GM19455 (cell line): ENCODE data around the gene PROX2.

ENCODE experiments used
- ATAC-seq: cut with Tn5 transposase; IDR thresholded peaks from one replicate; pipeline ENCODE4 v1.9.1; 2021; ENCODE audit not compliant: unreplicated experiment

The PROX2 gene

DNA sequence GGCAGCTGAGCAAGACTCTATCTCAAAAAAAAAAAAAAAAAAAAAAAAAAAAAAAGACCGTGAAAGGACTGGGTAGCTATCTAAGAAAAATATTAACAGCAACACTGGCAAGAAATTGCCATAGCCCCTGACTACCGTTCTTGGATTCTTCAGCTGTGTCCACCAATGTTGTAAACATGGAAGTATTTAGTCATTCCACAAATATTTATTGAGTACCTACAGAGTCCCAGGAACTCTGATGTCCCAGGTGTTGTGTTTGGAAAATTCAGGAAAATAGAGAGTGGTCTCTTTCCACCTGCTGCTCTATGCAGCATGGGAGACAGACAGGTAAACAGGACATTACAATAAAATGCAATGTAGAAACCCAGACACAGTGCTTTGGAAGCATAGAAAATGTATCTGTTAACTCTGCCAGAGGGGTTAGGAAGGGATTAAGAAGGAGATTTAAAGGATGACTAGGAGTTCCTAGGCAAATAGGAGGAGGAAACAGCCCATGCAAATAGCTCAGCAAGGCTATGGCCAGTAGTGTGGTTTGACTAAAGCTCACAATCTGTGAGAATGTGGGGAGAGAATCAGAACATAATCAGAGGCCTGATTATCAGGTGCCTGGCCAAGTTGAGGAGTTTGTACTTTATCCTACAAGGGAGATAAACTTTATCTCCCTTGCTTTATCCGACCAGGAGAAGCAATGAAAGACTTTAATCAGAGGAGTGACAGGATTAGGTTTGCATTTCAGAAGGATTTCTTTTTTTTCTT, 3.7 kb upstream of the PROX2 start:
- no peak for ATAC-seq

DNA sequence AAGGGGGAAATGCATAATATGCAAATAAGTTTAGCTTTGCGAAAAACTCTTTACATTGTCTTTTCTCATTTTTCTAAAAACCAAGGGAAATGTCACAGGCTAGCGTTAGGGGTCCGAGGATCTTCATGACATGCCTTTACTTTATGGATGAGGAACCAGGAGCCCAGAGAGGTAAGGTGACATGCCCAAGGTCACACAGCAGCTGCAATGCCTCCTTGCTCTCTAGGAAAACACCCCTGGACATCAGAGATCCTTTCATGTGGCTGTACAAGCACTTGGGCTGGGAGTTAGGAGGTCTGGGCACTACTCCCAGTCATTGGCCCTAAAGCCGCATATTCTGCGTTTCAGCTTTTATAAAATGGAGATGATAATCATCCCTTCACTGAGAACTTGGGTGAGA, 741 bp downstream of the PROX2 start:
- ATAC-seq, result no peak

DNA sequence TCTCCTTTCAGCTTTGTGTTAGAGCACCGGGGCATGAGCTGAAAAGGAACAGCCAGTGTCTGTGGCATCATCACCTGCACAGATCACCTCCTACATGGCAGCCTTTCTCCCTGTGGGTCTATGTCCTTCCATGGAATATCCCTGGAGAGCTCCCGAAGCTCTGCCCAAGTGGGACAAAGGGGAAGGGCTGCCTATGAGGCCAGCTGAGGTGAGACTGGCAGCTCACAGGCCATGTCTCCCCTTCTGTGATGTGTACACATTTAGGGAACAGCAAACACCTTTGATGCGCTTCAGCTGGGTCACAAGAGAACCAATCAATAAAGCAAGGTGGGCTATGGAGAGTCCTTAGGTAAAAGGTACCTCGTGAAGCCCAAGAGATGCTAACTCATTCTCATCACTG, 4.1 kb downstream of the PROX2 start:
- no peak for ATAC-seq

DNA sequence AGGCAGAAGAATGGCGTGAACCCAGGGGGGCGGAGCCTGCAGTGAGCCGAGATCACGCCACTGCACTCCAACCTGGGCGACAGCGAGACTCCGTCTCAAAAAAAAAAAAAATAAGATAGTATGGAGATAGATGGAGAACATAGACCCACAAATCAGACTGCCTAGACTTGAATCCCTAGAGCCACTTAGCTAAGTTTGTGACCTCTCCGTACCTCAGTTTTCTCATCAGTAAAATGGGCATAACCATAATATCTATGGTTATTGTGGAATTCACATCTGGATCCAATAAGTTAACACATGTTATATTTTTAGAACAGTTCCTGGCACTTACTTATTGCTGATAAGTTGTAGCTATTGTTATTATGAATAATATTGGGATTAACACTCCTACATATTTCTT, 7.2 kb downstream of the PROX2 start:
- ATAC-seq, result no peak

DNA sequence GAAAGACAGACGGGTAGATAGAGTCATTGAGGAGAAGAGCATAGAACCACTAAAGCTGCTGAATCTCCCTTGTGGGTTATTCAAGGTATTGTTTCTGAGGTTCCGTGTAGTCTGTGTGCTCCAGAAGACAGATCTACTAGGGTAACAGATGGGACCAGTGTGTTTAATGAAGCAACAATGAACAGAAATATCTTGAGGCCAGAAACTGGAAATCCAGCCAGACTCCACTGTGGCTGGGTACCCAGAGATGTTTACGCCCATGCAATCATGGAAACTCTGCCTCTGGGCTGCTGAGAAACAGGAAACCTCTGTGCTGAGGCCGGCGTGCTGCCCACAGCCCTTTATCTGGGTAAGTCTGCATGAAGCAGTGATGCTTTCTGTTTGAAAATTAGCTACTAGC, 8.3 kb downstream of the PROX2 start:
- no peak for ATAC-seq

DNA sequence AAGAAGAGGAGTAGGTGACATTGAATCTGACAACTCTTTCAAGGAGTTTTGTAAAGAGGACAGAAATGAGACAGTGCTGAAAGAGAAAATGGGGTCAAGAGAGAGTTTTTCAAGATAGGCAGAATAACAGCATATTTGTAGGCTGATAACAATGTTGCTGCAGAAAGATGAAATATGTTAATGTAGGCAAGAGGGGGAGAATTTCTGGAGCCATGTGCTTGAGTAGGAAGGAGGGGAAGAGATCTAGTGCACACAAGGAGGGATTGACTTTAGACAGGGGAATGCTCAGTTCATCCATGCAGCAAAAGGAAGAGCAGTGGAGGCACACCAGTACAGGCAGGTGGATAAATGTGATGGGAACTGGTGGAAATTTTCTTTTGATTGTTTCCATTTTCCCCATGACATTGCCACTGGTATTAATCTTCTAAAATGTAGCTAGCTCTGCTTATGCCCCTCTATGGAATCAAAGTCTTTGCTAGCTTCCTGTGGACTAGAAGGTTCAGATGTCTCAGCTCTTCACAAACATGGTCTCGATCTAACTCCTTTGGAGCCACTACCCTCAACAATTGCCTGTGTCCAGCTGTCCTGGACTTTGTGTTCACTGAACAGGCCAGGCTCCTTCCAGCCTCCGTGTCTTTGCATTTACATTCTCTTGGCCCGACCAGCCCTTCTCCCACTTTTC, 9.1 kb downstream of the PROX2 start:
- no peak for ATAC-seq

DNA sequence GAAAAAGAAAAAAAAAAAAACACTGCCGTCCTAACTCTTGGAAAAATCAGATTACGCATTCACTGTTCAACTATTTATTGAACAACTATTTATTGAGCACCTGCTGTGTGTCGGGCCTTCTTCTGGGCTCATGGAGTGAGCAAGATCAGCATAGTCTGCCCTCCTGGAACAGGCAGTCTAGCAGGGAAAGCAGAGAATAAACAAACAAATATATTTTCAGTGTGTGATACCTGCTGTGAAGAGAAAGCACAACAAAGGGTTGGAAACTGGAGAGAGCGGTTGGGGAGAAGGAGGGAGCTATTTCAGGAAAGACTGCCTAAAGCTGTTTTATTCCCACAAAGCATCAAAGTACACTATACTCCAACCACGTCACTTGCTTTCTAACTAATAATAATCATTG, 10.8 kb downstream of the PROX2 start:
- ATAC-seq, result no peak

DNA sequence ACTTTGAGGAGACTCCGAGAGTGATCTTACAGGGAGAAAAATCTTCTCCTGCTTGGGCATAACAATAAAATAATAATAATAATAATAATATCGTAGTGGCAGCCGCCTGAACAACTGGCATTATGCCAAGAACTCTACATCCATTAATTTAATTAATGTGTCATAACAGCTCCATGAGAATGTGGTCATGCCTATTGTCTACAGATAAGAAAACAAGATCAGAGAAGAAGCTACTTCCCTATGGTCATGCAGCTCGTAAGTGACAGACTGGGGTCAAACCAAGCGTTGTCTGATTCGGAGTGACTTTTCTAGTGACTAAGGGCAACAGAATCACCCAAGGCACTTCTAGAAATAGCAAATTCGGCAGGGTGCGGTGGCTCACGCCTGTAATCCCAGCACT, 11.7 kb downstream of the PROX2 start:
- no peak for ATAC-seq

DNA sequence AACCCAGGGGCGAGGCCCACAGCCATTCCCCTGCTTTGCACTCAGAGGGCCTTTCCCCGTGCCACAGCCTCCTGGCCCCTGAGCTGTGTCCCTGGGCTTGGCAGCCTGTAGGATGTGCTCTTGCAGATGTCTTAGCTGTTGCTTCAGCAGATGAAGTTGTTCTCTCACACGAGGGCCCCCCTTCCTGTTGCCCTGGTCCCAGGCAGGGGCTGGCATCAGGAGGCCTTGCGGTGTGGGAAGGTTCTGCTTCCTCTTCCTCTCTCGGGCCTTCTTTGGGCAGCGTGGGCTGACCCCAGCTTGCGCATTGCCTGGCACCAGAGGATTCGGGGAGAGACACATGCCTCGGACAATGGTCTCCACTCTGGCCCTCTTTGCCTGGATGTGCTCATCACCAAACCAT, 12.7 kb downstream of the PROX2 start:
- no peak for ATAC-seq

DNA sequence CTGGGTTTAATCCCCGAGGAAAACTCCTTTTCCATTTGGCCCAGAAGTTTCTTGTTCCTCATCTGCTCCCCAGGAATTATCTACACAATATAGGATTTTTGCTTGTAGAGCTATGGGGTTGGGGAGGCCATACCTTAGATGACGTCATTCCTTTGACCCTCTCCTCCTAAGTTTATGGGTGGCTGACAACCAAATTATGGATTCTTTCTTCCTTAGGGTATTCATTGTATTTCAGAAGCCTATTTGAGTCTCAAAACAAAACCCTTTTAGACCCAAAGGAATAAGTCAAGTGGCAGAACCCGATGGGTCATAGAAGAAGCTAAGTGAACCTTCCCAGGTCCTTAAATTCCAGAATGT, 14.2 kb downstream of the PROX2 start:
- no peak for ATAC-seq

DNA sequence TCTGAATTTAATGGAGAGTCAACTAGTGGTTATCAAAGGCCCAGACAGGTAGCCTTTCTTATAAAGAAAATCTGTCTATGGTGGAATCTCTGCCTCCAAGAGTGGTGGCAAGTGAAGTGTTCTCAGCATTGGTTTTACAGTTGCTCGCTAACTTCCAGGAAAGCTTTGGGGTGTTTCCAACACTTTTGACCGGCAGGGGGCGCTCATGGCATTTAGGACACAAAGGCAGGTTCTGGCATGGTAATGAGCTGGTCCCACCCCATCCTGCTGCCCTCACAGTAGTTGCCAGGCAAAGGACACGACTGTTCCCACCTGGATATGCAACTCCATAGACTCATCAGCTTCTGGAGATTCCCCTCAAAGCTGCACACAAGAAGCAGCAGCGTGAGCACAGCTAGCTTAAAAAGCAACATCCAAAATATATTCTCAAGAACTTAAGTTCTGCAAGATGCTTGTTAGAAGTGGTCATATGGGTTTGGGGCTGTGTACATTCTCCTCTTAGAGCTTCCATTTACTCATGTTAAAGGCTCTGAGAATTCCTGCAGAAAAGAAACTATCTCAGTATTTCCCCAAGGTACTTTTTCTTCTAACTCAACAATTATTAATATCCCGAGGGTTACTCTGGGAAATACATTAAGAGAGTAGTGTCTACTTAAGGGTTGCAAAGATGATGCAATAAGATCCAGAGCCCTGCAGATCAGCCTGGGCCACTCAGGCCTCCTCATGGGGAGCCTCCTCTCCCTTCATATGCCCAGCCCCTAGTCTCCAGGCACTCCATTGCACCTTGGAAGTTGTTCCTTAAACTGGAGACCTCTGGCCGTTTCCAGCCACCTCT, 14.8 kb downstream of the PROX2 start:
- no peak for ATAC-seq

DNA sequence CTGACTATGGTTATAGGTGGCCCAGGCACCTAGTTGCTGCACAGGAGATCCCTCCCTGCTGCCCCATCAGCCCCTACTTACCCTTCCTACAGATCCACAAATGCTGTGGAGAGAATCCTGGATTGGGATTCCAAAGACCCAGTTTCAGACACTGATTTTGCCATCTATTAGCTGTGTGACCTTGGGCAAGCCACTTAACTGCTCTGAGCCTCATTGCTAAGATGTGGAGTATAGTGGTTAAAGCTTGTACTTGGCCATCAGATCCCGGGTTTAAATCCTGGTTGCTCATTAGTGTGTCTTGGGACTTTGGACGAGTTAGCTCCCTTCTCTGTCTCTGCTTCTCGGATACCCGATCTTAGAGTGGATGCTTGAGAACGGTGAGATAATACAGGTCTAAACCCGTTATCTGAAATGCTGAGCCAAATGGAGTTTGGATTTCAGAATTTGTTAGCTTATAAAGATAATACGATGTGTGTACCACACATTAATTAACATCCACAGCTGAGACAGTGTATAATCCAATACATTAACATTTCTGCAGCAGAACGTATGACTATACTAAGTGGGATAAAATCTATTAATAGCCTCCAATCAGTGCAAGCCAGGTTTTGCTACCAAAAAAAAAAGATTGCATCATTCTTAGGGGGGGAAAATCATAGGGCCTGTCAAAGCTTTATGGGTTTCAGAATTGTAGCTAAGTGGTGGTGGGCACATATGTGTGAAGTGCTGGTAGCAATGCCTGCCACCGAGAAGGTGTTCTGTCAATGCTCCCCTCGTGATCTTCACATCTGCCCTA, 16.0 kb downstream of the PROX2 start:
- ATAC-seq, result no peak

DNA sequence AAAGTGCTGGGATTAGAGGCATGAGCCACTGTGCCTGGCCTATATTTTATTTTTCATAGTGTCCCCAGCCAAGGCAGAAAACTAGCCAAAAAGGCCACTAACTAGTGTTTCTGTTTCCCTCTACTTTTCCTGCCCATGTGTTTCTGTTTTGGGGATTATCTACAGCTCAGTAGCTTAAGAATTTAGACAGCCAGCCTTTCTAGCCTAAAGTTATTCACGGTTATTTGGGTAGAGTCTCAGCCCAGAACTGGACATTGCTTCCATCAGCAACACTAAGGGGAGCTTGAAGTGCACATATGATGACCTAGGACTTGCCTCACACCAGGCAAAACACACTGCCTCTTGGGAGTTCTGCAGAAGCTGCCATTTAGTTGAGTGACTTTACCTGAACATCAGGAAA, 17.9 kb downstream of the PROX2 start:
- no peak for ATAC-seq

DNA sequence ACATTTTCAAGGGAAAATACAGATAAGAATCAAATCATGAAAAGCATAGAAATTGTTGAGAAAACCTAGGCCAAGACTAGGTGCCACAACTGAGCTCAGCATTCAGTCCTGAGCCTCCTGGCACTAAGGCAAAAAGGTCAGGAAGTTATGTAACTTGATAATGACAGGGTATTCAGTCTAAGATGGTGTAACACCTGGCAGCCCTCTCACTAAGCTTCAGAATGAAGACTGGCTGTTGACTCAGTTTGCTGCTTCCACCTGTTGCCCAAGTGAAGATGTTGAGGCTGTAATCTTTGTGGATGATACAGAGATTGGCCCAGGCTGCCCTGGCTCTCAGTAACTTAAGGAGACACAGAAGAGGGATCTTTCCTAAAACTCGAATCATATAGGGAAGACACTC, 19.6 kb downstream of the PROX2 start:
- no peak for ATAC-seq

DNA sequence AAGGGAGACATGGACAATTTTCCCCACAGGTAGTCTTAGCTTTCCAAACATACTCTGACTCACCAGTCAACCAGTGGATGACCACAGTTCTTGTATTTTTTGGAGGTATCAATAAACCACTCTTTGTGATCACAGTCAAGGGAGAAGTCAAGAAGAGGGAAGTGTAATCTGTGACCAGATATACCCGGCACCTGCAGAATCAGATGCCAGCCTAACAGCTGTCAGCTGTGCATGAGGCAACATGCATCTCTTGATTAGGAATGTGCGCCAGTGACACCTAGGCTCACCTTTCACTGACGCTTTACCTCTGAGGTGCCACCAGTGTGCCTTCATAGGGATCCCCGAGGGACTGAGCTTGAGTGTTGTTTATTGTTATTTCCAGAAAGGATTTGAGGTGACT, 20.0 kb downstream of the PROX2 start:
- ATAC-seq, result no peak

DNA sequence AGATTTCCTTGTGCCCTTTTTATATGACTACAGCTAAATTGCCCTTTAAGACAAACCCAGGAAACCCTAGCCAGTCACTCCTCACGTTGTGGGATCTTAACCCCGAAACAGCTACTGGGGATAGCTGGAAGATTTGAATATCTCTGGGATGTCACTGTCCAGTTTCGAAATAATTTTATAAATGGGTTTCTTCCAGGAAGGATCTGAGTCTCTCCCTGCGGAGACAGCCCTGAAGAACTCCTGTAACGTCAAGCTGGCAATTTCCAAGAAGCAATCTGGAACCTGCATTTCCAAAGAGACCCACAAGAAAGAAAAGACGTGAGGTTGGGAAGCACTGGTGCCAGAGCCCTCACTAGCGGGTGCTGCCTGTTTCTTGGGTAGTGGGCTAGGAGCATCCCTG, 20.9 kb downstream of the PROX2 start:
- ATAC-seq, result no peak

DNA sequence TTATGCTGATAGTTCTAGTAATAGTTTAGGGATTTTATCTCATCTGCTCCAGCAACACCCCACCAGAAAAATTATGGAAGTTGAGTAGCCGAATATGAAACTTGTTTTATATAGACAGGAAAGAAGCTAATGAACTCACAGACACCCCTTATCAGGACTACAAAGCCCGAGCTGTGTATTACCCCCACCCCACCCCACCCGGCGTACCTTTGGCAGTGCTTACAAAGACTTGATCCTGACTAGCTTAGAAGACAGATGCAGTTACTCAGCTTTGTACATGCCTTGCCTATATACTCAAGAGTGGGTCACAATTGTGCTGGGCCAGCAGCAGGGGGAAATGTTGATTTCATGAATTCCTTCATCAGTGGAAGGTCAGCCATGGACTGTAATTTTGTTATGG, 22.4 kb downstream of the PROX2 start:
- ATAC-seq, result no peak

DNA sequence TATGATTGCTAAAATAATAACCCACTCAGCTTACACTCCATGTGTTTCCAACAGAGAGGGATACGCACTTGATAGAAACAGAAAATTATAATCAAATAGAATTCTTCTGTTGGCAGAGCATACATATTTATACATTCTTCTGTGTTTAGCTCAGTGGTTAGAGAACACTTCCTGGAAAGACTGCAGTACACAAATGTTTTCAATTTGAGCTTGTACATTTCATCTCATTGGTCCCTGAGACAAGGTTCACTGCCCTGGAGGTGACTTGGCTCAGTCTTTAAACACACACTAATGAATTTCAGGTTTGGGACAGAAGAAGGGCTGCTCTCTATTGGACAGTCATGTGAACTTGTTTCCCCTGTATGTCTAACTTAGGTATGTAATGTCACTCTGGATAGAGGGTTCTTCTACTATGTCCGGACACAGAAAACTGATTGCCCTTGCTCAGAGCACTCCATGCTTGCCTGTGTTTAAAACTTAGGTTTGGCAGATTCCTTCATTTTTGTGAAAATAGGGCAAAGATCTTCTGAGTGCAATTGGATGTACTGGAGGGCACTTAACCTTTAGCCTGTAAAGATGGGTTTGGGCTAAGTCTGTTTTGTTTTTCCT, 22.9 kb downstream of the PROX2 start:
- ATAC-seq, result no peak

DNA sequence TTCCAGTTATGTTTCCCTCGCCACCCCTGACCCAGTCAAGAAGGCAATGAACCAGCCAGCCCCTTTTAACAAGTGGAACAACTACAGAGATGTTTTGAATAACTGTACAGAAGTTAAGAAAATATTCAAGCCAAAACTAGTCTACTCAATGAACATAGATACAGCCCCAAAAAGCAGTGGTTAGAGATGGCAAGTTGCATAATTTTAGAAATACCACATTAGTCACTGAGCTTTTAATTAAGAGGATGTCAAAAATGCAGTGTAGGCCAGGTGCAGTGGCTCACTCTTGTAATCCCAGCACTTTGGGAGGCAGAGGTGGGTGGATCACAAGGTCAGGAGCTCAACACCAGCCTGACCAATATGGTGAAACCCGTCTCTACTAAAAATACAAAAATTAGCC, 27.2 kb downstream of the PROX2 start:
- no peak for ATAC-seq

DNA sequence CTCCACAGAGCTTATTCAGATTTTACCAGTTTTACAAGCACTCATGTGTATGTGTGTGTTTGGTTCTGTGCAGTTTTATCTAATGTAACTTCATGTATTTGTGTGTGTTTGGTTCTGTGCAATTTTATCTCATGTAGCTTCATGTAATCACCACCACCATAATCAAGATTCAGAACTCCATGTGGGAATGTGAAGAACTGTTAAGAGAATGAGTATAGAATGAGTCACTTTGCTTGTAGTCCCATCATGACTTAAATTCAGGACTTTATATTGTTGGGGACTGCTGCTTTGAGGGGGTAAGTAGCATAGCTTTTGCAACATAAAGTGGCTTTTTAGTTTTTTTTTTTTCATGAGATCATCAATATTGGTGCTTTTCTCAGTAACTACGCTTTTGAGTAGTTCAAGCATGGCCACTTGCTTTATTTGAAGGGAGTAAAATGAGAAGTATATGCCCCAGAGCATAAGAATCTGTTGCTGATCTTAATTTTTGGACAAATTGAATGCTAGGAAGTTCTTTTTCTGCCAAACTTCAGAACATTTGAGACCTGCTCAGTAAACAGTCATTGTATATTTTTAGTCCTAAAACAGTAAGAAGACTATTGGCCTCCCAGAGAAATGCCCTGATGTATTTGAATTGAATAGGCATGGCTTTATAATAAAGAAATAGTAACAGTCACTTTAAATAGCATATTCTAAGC, 28.8 kb downstream of the PROX2 start:
- ATAC-seq, result no peak
